Fibroblast of skin of back (primary cell): ENCODE data around the gene TTR. TPM values are rescaled to one million over a fixed set of nuclear protein-coding genes. Genes with fewer than 3 reads are reported as not detected.

ENCODE experiments used
- DNase-seq: peaks from one replicate; pipeline ENCODE4 v3.0.0-alpha.2; 2013
- polyA plus RNA-seq, 2 experiments: library from polyadenylated mRNA; unstranded; fragments of 120-200 nt; gene quantifications; one replicate each; pipeline ENCODE4 v1.2.1, GENCODE V29; 2013; ENCODE audit not compliant: insufficient read length in 2 of 2

TTR gene
- polyA plus RNA-seq (2013, experiment 1 of 2; ENCODE audit: insufficient read length): not detected
- polyA plus RNA-seq (2013, experiment 2 of 2; ENCODE audit: insufficient read length): not detected

- DNase-seq: no peak
Observed at GRCh38 chr18:31591628-31592027, at the start of gene TTR. TSS of gene TTR (plus strand) at chr18:31591877. CDS start at chr18:31591903, 26 bp downstream.

GRCh38 chr18:31546476-31546875, 45.2 kb upstream of the TTR start:
- no peak for DNase-seq

- DNase-seq: no peak
Observed at GRCh38 chr18:31548853-31549252, 42.8 kb upstream of the TTR start.

GRCh38 chr18:31549416-31549815, 42.3 kb upstream of the TTR start:
- DNase-seq: no peak

DNA sequence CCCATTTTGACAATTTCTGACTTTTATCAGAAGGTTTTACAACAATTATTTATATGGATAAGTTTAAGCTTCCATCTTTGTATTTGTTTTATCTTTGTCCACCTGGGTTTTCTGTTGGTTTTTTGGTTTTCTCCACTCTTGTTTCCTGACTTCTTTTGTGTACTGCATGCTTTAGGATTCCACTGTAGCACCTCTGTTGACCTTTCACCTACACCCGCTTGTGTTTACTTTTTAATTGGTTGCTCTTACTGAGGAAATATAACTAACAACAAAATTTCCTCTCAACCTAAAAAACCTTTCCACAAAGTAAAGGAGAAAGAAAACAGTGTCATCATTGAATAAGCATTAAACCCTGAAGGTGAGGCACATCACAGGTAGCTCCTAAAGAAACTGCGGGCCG, 39.8 kb upstream of the TTR start:
- DNase-seq: no peak

- no peak for DNase-seq
Observed at GRCh38 chr18:31553800-31554199, 37.9 kb upstream of the TTR start.

- no peak for DNase-seq
Observed at GRCh38 chr18:31554776-31555175, 36.9 kb upstream of the TTR start.

DNA sequence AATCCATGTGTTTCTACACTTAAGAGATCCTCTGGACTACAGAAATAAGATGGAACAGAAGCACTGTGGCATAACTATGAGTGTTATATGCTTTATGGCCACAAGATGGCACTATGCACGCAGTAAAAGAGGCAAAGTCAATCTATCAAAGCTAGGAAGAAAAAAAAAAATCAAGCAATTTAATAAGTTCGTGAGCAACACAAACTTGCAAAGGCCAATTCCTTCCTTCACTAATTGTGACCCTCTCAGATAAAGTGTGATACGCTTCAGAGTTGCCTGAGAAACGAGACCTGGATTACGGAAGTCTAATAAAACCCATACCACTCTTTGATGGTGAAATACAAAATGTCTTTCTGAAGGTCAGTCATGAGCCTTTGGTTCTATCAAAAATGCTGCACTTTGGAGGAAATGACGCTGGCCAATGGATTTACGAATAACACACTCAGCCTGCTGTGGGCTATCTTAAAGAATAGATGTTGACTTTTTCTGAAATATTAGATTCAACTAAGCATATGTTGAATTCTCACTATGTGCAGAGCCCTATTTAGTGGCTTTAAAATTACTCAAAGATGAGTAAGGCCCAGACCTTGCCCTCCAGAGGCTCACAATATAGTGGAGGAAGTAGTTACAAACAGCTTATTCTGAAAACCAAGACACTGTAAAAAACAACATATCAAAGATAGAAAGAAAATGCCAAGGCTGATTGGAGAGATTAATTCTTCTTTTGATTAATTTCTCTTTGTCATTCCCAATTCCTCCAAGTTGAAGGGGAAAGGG, 35.5 kb upstream of the TTR start:
- DNase-seq: peak; percentile 49

GRCh38 chr18:31557446-31557845, 34.2 kb upstream of the TTR start:
- DNase-seq: no peak

- no peak for DNase-seq
Observed at GRCh38 chr18:31558567-31558966, 33.1 kb upstream of the TTR start.

DNA sequence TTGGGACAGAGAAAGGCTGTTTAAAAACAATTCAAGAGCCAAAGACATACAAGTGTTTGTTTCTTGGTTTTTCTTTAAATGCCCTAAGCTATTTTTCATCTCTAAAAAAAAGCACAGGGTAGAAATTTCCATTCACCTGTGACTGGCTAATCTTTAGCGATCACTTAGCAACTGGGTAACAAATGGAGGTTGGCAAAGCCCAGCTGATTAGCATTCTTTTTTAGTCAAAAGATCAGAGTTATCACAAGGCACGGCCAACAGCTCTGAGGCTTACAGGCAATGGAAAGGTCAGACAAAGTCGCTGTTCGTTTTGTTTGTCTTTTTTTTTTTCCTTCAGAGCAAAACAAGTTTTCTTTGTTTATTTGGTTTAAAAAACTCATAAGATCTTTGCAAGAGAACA, 29.0 kb upstream of the TTR start:
- no peak for DNase-seq

DNA sequence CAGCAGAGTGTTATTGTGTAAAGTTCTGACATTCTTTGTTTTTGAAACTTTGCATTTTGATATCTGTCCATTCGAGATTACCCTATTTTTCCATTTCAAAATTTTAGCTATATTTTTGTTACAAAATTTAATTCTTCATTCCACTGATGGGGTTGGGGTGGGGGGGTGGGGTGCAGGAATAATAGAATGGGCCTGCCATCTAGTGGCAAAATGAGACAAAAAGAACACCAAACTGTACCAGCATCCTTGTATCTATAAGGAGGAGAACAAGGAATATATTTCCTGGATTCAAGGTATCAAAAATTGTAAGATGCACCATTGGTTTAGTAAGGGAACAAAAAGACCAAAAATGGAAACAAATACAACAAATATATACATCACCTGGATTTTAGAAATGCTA, 27.9 kb upstream of the TTR start:
- DNase-seq: no peak

GRCh38 chr18:31565345-31565744, 26.3 kb upstream of the TTR start:
- DNase-seq: no peak

GRCh38 chr18:31565782-31566512, 25.7 kb upstream of the TTR start:
- DNase-seq: no peak

DNA sequence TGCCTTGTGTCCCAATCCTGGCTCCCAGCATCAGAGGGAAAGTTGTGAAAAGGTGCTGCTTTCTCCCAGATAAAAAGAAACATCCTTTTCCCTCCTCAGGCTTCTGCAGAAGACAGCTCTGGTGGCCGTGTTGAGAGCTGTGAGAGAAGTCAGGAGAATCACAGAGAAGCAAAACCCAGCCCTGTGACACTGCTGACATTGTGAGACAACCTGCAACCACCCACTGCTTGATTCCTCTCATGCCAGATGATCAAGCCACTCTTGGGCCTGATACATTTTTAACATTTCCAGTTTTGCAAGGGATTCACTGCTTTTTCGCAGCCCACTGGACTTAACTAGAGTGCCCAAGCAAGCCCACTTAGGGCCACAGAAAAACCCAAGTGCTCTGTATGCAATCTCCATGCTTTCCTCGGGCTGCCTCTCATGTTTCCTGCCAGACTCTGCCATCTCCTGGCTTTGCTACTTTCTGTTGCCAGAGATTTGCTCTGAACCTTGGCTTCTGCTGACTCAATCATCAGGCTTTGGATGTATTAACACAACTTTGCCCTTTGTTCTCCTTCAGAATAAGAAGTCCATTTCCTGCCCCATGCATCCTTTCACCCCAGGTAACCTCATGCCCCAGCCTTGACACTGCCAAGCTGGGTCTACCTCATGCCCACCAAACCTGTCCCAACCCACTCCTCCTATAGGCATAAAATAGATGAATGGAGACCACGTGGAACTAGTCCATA, 24.9 kb upstream of the TTR start:
- no peak for DNase-seq

DNA sequence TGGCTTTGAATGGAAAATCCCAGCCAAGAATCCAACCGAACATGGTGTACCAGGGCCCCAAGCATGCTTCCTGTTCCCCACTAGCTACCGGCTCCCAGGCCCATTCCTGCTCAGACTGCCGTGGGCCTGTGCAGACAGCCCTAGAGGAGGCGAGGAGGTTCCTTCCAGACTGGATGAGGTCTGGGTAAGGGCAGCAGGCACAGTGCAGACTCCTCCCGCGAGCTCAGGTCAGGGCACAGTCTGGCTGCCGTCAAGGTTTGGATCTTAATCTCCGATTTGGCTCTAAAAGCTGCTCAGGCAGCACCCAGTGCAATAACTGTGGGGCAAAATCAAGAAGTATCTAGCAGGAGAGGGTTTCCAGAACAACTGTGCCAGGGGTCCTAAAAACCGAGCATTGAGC, 19.3 kb upstream of the TTR start:
- no peak for DNase-seq

DNA sequence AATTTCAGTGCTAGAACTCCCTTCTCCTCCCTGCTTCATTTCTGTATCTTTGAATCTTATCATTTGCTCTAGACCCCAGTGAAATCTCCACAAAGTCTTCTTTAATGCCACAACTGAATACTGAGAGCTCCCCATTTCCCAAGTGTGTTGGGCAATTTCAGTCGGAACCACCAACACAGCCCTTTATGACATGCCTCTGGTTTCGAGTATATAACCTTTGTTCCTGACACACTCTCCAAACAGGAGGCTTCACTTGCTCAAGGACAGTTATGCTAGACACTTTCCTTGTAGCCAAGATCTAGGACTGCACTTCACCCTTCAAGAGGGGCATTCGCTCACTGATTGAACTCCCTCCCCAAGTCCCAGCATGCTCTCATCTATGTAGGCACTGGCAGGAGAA, 18.6 kb upstream of the TTR start:
- DNase-seq: no peak

DNA sequence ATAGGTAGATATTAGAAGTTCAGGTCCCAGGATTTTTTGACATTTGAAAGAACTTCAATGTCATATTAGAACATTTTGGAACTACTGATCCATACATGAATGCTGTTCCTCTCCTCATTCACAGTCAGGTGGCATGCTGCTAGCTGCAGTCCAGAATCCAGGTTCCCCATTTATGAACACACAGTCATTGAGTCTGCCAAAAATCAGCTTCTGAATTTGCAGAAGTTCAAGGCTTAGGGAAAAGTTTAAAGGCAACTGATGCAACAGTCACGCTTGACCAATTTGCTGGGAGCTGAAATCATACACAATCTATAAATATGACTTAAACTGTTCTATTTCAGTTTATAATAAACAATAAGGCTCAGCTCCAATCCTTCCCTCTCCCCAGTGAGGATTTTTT, 17.3 kb upstream of the TTR start:
- DNase-seq: no peak

- DNase-seq: no peak
Observed at GRCh38 chr18:31575515-31576257, 16.0 kb upstream of the TTR start.

DNA sequence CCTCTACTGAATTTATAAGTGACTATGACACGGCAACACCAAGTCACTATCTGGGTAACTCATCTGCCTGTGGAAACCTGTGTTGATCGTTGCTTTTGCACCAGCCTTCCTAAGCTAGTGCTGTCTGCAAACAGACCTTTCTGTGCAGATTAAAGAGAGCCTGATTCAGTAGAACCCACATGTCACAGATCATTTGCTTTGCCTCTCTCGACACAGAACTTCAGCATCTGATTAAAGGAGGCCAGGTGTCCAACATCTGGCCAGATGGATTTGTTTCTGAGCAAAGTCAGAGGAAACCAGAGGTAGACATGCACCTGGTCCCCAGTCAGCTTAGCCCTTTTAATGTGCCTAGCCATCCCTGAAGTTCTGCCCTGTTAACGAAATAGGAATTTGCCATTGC, 15.0 kb upstream of the TTR start:
- no peak for DNase-seq

GRCh38 chr18:31577195-31577594, 14.5 kb upstream of the TTR start:
- DNase-seq: no peak

- DNase-seq: no peak
Observed at GRCh38 chr18:31578126-31578525, 13.6 kb upstream of the TTR start.

DNA sequence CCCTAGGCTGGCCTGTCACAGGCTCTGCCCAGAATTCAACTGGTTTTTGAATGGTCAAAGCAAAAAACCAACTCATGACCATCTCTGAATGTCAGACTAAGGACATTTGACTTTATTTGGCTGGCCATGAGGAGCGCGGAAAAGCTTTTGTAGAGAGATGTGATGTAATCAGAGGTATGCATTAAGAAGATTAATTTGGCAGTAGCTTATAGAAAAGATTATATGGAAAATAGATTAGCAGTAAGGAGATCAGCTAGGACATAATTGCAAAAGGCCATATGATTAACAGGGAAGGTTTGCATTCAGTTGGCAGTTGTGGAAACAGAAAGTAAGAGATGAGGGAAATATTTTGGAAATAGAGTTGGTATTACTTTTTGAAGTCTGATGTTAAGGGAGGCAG, 12.3 kb upstream of the TTR start:
- no peak for DNase-seq
